ENCODE measurements around the gene ADSS1.
A peak's percentile ranks its signal among the peaks of the same experiment; 100 is the strongest.
"Not testable (repeated sequence)": the region's sequence is repeated elsewhere in the genome, so short reads cannot be mapped to it uniquely, and the experiment has no call there.

ADSS1 gene

GRCh38 chr14:104726600-104727451, 2.8 kb downstream of the ADSS1 start:
- DNase-seq (ENCODE audit: low spot score) = no peak
- TF ChIP-seq CTCF (IDR thresholded peaks at IDR 0.05; ENCODE audit: extremely low read depth, insufficient read depth, missing control alignments) = no peak
- in situ Hi-C loops (cut with MboI; ENCODE audit: low pct_unique_long_range_greater_than_20kb, low sequenced_read_pairs, unreplicated experiment) = no loop called here

GRCh38 chr14:104728631-104729030, 4.6 kb downstream of the ADSS1 start:
- in situ Hi-C loops (cut with MboI; ENCODE audit: low pct_unique_long_range_greater_than_20kb, low sequenced_read_pairs, unreplicated experiment) = no loop called here
- TF ChIP-seq CTCF (IDR thresholded peaks at IDR 0.05; ENCODE audit: extremely low read depth, insufficient read depth, missing control alignments) = no peak
- DNase-seq (ENCODE audit: low spot score) = no peak

GRCh38 chr14:104729176-104729834, 5.3 kb downstream of the ADSS1 start:
- in situ Hi-C loops (cut with MboI; ENCODE audit: low pct_unique_long_range_greater_than_20kb, low sequenced_read_pairs, unreplicated experiment); DNase-seq (ENCODE audit: low spot score): not testable (repeated sequence)

- no peak for DNase-seq (ENCODE audit: low spot score)
Measured at GRCh38 chr14:104729835-104730181, 5.8 kb downstream of the ADSS1 start.

GRCh38 chr14:104730487-104730886, 6.5 kb downstream of the ADSS1 start:
- TF ChIP-seq CTCF (IDR thresholded peaks at IDR 0.05; ENCODE audit: extremely low read depth, insufficient read depth, missing control alignments) = no peak
- DNase-seq (ENCODE audit: low spot score) = no peak
- in situ Hi-C loops (cut with MboI; ENCODE audit: low pct_unique_long_range_greater_than_20kb, low sequenced_read_pairs, unreplicated experiment) = no loop called here

More at GRCh38 chr14:104729835-104730181, 5.8 kb downstream of the ADSS1 start:
- TF ChIP-seq CTCF (IDR thresholded peaks at IDR 0.05; ENCODE audit: extremely low read depth, insufficient read depth, missing control alignments) = no peak
- in situ Hi-C loops (cut with MboI; ENCODE audit: low pct_unique_long_range_greater_than_20kb, low sequenced_read_pairs, unreplicated experiment) = no loop called here

GRCh38 chr14:104731320-104732294, 7.6 kb downstream of the ADSS1 start:
- no peak for DNase-seq (ENCODE audit: low spot score)
- in situ Hi-C loops (cut with MboI; ENCODE audit: low pct_unique_long_range_greater_than_20kb, low sequenced_read_pairs, unreplicated experiment) = no loop called here
- TF ChIP-seq CTCF (IDR thresholded peaks at IDR 0.05; ENCODE audit: extremely low read depth, insufficient read depth, missing control alignments) = peak; percentile 34

All from GM13977 (cell line).